B cell (primary cell): ENCODE results near the gene ARHGAP1. TPM values are rescaled to one million over a fixed set of nuclear protein-coding genes. Genes with fewer than 3 reads are reported as not detected.

Source experiments
- ATAC-seq: fragments of 200-7000 bp; cut with Tn5 transposase; one replicate; pipeline ENCODE4 v1.10.0; 2021; ENCODE audit warnings: low read depth, mild to moderate bottlenecking, moderate number of reproducible peaks, moderate library complexity
- CTCF ChIA-PET: fragments of 350-600 bp; sonication (Branson Sonifier 250); formaldehyde crosslinking; loops from one replicate; lab custom pipeline; 2021; ENCODE audit warnings: antibody characterized with exemption, inconsistent platforms; lab: Charles Lee
- POLR2A ChIA-PET: fragments of 350-600 bp; sonication (Branson Sonifier 250); formaldehyde crosslinking; loops from one replicate; lab custom pipeline; 2021; ENCODE audit warnings: antibody characterized with exemption; lab: Charles Lee
- DNase-seq: peaks from one replicate; pipeline ENCODE4 v3.0.0; 2013
- H2AFZ ChIP-seq: 2 replicates; pipeline ENCODE4 v1.6.1; 2012; ENCODE audit warnings: mild to moderate bottlenecking, low read depth, low read length; ENCODE audit not compliant: insufficient read depth, poor library complexity, severe bottlenecking
- H3K27ac ChIP-seq, 2 donors: 1 replicate in 1 of 2; 2 replicates in 1 of 2; pipeline ENCODE4 v1.5.1; 2012 to 2013; ENCODE audit warnings: low read length in 2 of 2, mild to moderate bottlenecking in 2 of 2, moderate library complexity in 1 of 2
- H3K27me3 ChIP-seq, 4 experiments: fragments of 200-600 bp in 1 of 4; sonication (generic) in 1 of 4; replicated peaks in 1 of 4; 1 replicate in 2 of 4; 2 replicates in 2 of 4; pipeline versions ENCODE4 v1.6.1 to v1.7.0; 2013 to 2016; ENCODE audit warnings: low read length in 3 of 4, mild to moderate bottlenecking in 2 of 4, mixed read lengths in 1 of 4, moderate library complexity in 1 of 4; ENCODE audit not compliant: insufficient read depth in 4 of 4, control insufficient read depth in 3 of 4; ENCODE audit errors: control extremely low read depth in 1 of 4
- H3K36me3 ChIP-seq, 2 experiments: replicated peaks in 1 of 2; 1 replicate in 1 of 2; 2 replicates in 1 of 2; pipeline versions ENCODE4 v1.6.1 to v1.7.1; 2013; ENCODE audit warnings: low read length in 1 of 2; ENCODE audit not compliant: insufficient read depth in 2 of 2, control insufficient read depth in 1 of 2; ENCODE audit errors: control extremely low read depth in 1 of 2, extremely low read depth in 1 of 2
- H3K4me1 ChIP-seq, 2 donors: fragments of 200-600 bp in 1 of 2; sonication (generic) in 1 of 2; 1 replicate in 1 of 2; 2 replicates in 1 of 2; pipeline versions ENCODE4 v1.5.1 to v1.6.1; 2013 to 2017; ENCODE audit warnings: low read length in 2 of 2; ENCODE audit not compliant: control insufficient read depth in 2 of 2, insufficient read depth in 2 of 2
- H3K4me2 ChIP-seq: replicated peaks from 2 replicates; pipeline ENCODE3; 2012; ENCODE audit warnings: mild to moderate bottlenecking, low read depth, low read length; ENCODE audit not compliant: poor library complexity, severe bottlenecking
- H3K4me3 ChIP-seq, 5 experiments: fragments of 200-600 bp in 1 of 5; sonication (generic) in 1 of 5; 1 replicate in 3 of 5; 2 replicates in 2 of 5; pipeline versions ENCODE4 v1.5.1 to v1.7.0; 2011 to 2016; ENCODE audit warnings: low read length in 4 of 5, mild to moderate bottlenecking in 4 of 5, low read depth in 2 of 5, control low read depth in 1 of 5, moderate library complexity in 1 of 5; ENCODE audit not compliant: insufficient read depth in 1 of 5; ENCODE audit errors: control extremely low read depth in 1 of 5, extremely low read depth in 1 of 5
- H3K79me2 ChIP-seq: fragments of 200-600 bp; sonication (generic); one replicate; pipeline ENCODE4 v1.6.0; 2016; ENCODE audit warnings: low read length; ENCODE audit not compliant: control insufficient read depth, insufficient read depth
- H3K9ac ChIP-seq: fragments of 200-600 bp; sonication (generic); 2 replicates; pipeline ENCODE4 v1.6.1; 2017; ENCODE audit warnings: mild to moderate bottlenecking, low read length, moderate library complexity
- H3K9me3 ChIP-seq, 3 donors: one replicate each; pipeline versions ENCODE4 v1.6.1 to v1.7.1; 2013; ENCODE audit warnings: low read length in 2 of 3; ENCODE audit not compliant: control insufficient read depth in 2 of 3, insufficient read depth in 1 of 3; ENCODE audit errors: control extremely low read depth in 1 of 3
- H4K20me1 ChIP-seq: 2 replicates; pipeline ENCODE4 v1.6.0; 2012; ENCODE audit warnings: mild to moderate bottlenecking, low read length; ENCODE audit not compliant: insufficient read depth, control insufficient read depth, poor library complexity, severe bottlenecking
- H3K27ac Mint-ChIP-seq: one replicate; pipeline ENCODE4 v1.8.0; 2021; ENCODE audit warnings: mixed read lengths
- H3K27me3 Mint-ChIP-seq: one replicate; pipeline ENCODE4 v1.8.0; 2021; ENCODE audit warnings: mixed read lengths
- H3K4me1 Mint-ChIP-seq: one replicate; pipeline ENCODE4 v1.8.0; 2021; ENCODE audit warnings: mixed read lengths
- H3K4me3 Mint-ChIP-seq: one replicate; pipeline ENCODE4 v1.8.0; 2021; ENCODE audit warnings: mixed read lengths
- H3K9me3 Mint-ChIP-seq: one replicate; pipeline ENCODE4 v1.8.0; 2022; ENCODE audit warnings: mixed read lengths; ENCODE audit not compliant: insufficient read depth
- EZH2 ChIP-seq: IDR thresholded peaks from 2 replicates; pipeline ENCODE4 v1.6.1; 2012; ENCODE audit warnings: borderline replicate concordance, low read depth, mild to moderate bottlenecking, moderate library complexity, low read length; ENCODE audit not compliant: insufficient read depth, poor library complexity, severe bottlenecking
- WGBS: methylation state at CpG from one replicate; pipeline ENCODE4 v1.1.5; 2013; ENCODE audit warnings: missing lambda C conversion rate; ENCODE audit not compliant: insufficient coverage; 5-methylcytosine and 5-hydroxymethylcytosine counted together
- intact Hi-C: fragments of 100-400 bp; cut with micrococcal nuclease; formaldehyde crosslinking; loops from one replicate; pipeline ENCODE4 v1.10.0; 2022
- polyA plus RNA-seq: library from polyadenylated mRNA; depleted of rRNA; stranded (reverse); fragments of >200 nt; gene quantifications from 2 replicates; pipeline ENCODE4 v1.2.3, GENCODE V29; 2012
- total RNA-seq, 2 donors: library from RNA; stranded (reverse); fragments of 120-200 nt in 1 of 2; gene quantifications; 1 replicate in 1 of 2; 2 replicates in 1 of 2; pipeline versions ENCODE4 v1.2.3 to v1.2.4, GENCODE V29; 2013 to 2022
- TF ChIP-seq, protein P1 (sequence below): fragments of 200-600 bp; IDR thresholded peaks from one replicate; pipeline ENCODE4 v1.8.0; 2022; ENCODE audit warnings: antibody characterized with exemption, mild to moderate bottlenecking

ARHGAP1 gene
- total and polyA plus RNA-seq, 2 donors (not counting 1 experiment from before 2014, with no cell fraction given) = 33.9 to 55.0 TPM

DNA sequence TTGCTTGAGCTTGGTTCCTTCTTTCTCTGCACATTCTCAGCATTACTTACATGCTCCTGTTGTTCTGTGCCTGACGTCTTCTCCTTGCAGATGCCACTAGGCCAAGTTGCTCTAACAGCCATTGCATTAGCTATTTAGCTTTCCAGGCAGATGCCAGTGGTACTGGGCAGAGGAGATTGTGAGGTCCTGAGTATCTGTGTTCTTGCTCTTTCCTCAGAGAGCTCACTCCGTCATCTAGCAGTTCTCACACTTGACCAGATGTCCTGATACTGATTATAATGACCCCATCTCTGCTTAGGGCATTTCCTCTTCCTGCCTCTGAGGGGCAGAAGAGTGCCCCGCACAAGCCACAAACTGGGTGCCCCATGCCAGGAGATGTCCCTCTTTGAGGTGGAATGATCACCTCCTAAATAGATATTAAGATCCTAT lies 30.7 kb downstream of the ARHGAP1 start:
- H3K4me3 Mint-ChIP-seq = no peak overlapping the region
- Histone ChIP-seq H3K36me3 (peaks cover 0 to 84% of the 10 kb centered on the region in 2 experiments), H3K4me1 (peaks cover 6 to 8% of the 10 kb centered on the region in 2 donors), H3K9ac (no peak overlapping the region), H3K79me2 (no peaks in the 10 kb centered on the region), H3K4me2 (no peak overlapping the region), H4K20me1 (no peaks in the 10 kb centered on the region), H3K27ac (no peak overlapping the region), H3K4me3 (no peak overlapping the region), H2AFZ (no peak overlapping the region), H3K27me3 (no peaks in the 10 kb centered on the region), H3K9me3 (no peaks in the 10 kb centered on the region)
- H3K27me3 Mint-ChIP-seq = no peaks in the 10 kb centered on the region
- H3K27ac Mint-ChIP-seq = no peak overlapping the region
- H3K4me1 Mint-ChIP-seq = peaks cover 8% of the 10 kb centered on the region
- TF ChIP-seq, protein P1, sequence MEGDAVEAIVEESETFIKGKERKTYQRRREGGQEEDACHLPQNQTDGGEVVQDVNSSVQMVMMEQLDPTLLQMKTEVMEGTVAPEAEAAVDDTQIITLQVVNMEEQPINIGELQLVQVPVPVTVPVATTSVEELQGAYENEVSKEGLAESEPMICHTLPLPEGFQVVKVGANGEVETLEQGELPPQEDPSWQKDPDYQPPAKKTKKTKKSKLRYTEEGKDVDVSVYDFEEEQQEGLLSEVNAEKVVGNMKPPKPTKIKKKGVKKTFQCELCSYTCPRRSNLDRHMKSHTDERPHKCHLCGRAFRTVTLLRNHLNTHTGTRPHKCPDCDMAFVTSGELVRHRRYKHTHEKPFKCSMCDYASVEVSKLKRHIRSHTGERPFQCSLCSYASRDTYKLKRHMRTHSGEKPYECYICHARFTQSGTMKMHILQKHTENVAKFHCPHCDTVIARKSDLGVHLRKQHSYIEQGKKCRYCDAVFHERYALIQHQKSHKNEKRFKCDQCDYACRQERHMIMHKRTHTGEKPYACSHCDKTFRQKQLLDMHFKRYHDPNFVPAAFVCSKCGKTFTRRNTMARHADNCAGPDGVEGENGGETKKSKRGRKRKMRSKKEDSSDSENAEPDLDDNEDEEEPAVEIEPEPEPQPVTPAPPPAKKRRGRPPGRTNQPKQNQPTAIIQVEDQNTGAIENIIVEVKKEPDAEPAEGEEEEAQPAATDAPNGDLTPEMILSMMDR = no peak
- no peak for TF ChIP-seq EZH2
- POLR2A ChIA-PET = no interaction called here
- intact Hi-C loops = no loop called here
- H3K9me3 Mint-ChIP-seq = no peaks in the 10 kb centered on the region
- WGBS = no CpG with 5 or more reads among the region's 3 CpGs
- ATAC-seq (no peak), DNase-seq (no peak)
- CTCF ChIA-PET = no interaction called here

DNA sequence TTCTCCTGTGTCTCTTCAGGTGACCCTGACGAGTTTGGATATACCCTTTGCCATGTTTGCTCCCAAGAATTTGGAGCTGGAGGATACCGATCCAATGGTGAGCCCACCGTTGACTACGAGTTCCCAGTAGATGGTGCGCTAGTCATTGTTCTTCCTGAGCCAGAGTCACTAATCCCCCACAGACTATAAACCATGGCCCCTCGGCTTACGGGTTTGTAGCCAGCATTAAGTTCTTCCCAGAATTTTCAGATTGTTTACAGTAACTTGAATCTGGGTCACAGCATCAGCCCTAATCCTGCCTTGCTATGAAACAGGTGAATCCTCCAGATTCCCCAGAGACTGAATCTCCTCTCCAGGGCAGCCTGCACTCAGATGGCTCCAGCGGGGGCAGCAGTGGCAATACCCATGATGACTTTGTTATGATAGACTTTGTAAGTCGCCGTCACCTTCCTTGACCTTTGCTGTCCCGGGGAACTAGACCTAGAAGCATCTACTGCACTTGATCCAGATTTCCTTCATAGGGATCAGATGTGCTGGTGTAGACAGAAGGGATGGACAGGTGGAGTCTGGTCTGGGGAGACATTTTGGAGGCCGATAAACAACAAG lies 31.8 kb downstream of the ARHGAP1 start:
- Histone ChIP-seq H3K9ac (no peak overlapping the region), H3K9me3 (no peaks in the 10 kb centered on the region), H4K20me1 (no peaks in the 10 kb centered on the region), H3K79me2 (no peaks in the 10 kb centered on the region), H3K27me3 (no peaks in the 10 kb centered on the region), H3K4me1 (no peaks in the 10 kb centered on the region), H3K27ac (no peak overlapping the region), H3K36me3 (peaks cover 0 to 93% of the 10 kb centered on the region in 2 experiments), H3K4me2 (no peak overlapping the region), H2AFZ (no peak overlapping the region), H3K4me3 (no peak overlapping the region)
- Mint-ChIP-seq H3K4me1 (no peaks in the 10 kb centered on the region), H3K4me3 (no peak overlapping the region), H3K27ac (no peak overlapping the region), H3K9me3 (no peaks in the 10 kb centered on the region), H3K27me3 (no peaks in the 10 kb centered on the region)
- ChIA-PET CTCF (no interaction called here), POLR2A (no interaction called here)
- no peak for DNase-seq
- TF ChIP-seq, protein P1 = no peak
- TF ChIP-seq EZH2 = no peak
- intact Hi-C loops = no loop called here
- 99% methylated on average over 8 of the region's 12 CpGs for WGBS
- ATAC-seq = no peak
